Gastrocnemius medialis (tissue), 4 donors: ENCODE measurements around the gene PHTF1.

Experiments
- POLR2A ChIP-seq, 2 donors: fragments of 450-650 bp; IDR thresholded peaks; one replicate each; pipeline ENCODE4 v1.6.1; 2017; ENCODE audit warnings: antibody characterized with exemption in 2 of 2, mild to moderate bottlenecking in 2 of 2, moderate library complexity in 2 of 2
- TF ChIP-seq, protein P1 (sequence below), 5 experiments: fragments of 450-650 bp in 3 of 5; fragments of 200-600 bp in 2 of 5; sonication (generic) in 2 of 5; IDR thresholded peaks in 4 of 5; conservative IDR thresholded peaks in 1 of 5; 1 replicate in 4 of 5; 2 replicates in 1 of 5; pipeline ENCODE4 v1.5.1; 2016 to 2019; ENCODE audit warnings: antibody characterized with exemption in 5 of 5, mild to moderate bottlenecking in 3 of 5, moderate library complexity in 3 of 5

DNA sequence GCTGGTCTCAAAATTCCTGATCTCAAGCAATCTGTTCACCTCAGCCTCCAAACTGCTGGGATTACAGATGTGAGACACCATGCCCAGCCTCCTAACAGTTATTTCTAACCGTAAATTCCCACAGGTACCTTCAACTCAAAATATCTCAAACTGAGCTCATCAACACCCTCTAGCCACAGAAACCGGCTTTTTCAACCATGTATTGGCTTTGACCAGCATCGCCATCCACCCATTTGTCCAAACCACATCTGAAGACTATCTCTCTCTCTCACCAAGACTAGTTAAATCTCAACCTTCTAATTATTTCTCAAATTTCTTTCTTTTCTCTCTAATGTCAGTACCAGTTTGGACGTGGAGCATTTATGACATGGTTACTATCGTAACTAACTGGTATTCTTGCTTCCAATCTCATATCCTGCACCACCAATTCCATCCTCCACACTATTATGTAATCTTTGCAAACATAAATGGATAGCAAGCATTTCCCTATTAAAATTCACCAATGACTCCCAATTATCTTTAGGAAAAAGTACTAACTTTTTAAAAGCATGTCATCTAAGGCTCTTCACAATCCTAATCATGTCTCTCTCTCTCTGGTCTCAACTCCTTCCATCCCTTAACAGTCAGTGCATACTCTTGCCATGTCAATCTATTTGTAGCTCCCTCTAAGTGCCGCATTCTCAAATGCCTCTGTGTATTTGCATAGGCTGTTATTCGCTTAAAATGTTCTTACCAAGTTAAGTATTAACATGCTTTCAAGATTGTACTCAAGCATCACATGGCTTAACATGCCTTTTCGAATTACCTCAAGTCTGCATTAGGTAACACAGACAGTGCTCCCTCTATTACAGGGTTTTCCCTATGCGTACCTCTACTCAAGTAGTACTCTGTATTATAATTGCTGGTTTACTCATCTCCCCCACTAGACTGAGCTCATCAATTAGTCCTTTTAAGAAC lies 34.9 kb upstream of the PHTF1 start:
- TF ChIP-seq POLR2A (IDR thresholded peaks at IDR 0.05): no peak
- TF ChIP-seq, protein P1, sequence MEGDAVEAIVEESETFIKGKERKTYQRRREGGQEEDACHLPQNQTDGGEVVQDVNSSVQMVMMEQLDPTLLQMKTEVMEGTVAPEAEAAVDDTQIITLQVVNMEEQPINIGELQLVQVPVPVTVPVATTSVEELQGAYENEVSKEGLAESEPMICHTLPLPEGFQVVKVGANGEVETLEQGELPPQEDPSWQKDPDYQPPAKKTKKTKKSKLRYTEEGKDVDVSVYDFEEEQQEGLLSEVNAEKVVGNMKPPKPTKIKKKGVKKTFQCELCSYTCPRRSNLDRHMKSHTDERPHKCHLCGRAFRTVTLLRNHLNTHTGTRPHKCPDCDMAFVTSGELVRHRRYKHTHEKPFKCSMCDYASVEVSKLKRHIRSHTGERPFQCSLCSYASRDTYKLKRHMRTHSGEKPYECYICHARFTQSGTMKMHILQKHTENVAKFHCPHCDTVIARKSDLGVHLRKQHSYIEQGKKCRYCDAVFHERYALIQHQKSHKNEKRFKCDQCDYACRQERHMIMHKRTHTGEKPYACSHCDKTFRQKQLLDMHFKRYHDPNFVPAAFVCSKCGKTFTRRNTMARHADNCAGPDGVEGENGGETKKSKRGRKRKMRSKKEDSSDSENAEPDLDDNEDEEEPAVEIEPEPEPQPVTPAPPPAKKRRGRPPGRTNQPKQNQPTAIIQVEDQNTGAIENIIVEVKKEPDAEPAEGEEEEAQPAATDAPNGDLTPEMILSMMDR (IDR thresholded peaks at IDR 0.05 in 4 of 5, conservative IDR thresholded peaks at IDR 0.05 in 1 of 5): no peak
